Measurements from ENCODE around the gene USP46. TPM values are rescaled to one million over a fixed set of nuclear protein-coding genes. Genes with fewer than 3 reads are reported as not detected.
A peak's percentile ranks its signal among the peaks of the same experiment; 100 is the strongest.

The USP46 gene
- total RNA-seq, 4 donors from 2014 or later = 7.4 to 19.8 (median 9.4) TPM

- no peak overlapping the region for H3K4me3 ChIP-seq
- TF ChIP-seq CTCF (IDR thresholded peaks at IDR 0.05) (no peak), POLR2A (IDR thresholded peaks at IDR 0.05) (no peak)
- H3K27ac ChIP-seq = peak overlapping the region in 1 of 4 donors; percentile 18
- H3K9me3 ChIP-seq = no peaks in the 10 kb centered on the region
- DNase-seq = no peak
- H3K27me3 ChIP-seq = no peaks in the 10 kb centered on the region
- H3K36me3 ChIP-seq = no peaks in the 10 kb centered on the region
- H3K4me1 ChIP-seq = no peaks in the 10 kb centered on the region
Measured at GRCh38 chr4:52588771-52589591, 70.1 kb downstream of the USP46 start.

- no peak for TF ChIP-seq POLR2A (IDR thresholded peaks at IDR 0.05)
- TF ChIP-seq CTCF (IDR thresholded peaks at IDR 0.05) = peak in 3 of 6 experiments; percentile 10 to 35 (median 14)
- Histone ChIP-seq H3K36me3 (no peaks in the 10 kb centered on the region), H3K9me3 (no peaks in the 10 kb centered on the region), H3K27me3 (no peaks in the 10 kb centered on the region), H3K4me1 (no peaks in the 10 kb centered on the region), H3K4me3 (no peak overlapping the region), H3K27ac (no peak overlapping the region)
- no peak for DNase-seq
Measured at GRCh38 chr4:52588097-52588496, 71.0 kb downstream of the USP46 start.

DNA sequence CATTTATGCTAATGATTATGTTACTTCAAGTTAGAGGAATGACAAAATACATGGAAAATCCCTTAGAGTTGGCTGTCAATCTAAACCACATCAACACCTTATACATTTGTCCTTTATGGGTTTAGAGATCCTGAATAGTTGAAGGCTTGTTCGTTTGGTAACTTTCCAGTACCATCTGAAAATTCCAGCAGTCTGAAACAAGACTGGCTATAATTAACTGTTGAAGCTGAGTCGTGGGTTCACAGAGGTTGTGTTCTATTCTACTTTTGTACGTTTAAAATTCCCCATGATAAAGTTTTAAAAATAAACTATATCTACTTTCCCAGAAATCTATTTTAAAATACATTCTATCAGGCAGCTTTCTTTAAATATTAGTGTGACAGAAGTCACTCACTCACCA is 73.0 kb downstream of the USP46 start:
- Histone ChIP-seq H3K4me1 (no peaks in the 10 kb centered on the region), H3K27ac (no peak overlapping the region), H3K27me3 (no peaks in the 10 kb centered on the region), H3K36me3 (no peaks in the 10 kb centered on the region), H3K9me3 (no peaks in the 10 kb centered on the region), H3K4me3 (no peak overlapping the region)
- TF ChIP-seq CTCF (IDR thresholded peaks at IDR 0.05) = no peak
- TF ChIP-seq POLR2A (IDR thresholded peaks at IDR 0.05) = no peak
- no peak for DNase-seq

GRCh38 chr4:52585379-52585778 is 73.7 kb downstream of the USP46 start:
- Histone ChIP-seq H3K36me3 (no peaks in the 10 kb centered on the region), H3K4me1 (no peaks in the 10 kb centered on the region), H3K4me3 (no peak overlapping the region), H3K27me3 (no peaks in the 10 kb centered on the region), H3K9me3 (no peaks in the 10 kb centered on the region), H3K27ac (no peak overlapping the region)
- DNase-seq = no peak
- TF ChIP-seq CTCF (IDR thresholded peaks at IDR 0.05) (no peak), POLR2A (IDR thresholded peaks at IDR 0.05) (no peak)

DNA sequence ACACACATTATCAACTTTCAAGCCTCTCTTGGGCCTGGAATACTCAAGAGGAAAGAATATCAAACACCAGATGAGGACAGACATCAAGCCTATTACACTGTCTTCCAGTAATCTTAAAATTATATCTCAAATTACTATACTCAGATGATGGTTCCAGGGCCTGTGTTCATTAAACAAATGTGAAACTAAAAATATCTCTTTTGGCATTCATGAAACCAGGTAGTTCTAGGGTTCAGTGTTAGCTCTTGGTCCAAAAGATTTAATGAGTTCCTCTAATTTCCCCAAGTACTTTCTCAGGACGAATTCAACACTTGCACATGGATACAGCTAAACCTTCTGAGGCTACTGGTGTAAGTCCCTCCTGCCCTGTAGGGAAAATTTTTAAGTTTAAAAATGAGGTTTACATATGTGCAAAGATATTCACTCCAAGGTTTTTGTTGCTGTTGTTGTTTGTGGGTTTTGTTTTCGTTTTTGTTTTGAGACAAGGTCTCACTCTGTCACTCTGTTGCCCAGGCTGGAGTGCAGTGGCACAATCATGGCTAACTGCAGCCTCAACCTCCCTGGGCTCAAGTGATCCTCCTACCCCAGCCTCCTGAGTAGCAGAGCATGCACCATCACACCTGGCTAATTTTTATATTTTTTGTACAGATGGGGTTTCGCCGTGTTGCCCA is 79.4 kb downstream of the USP46 start:
- no peak overlapping the region for H3K4me3 ChIP-seq
- DNase-seq = no peak
- H3K4me1 ChIP-seq = no peaks in the 10 kb centered on the region
- no peak for TF ChIP-seq POLR2A (IDR thresholded peaks at IDR 0.05)
- no peak for TF ChIP-seq CTCF (IDR thresholded peaks at IDR 0.05)
- no peaks in the 10 kb centered on the region for H3K27me3 ChIP-seq
- no peaks in the 10 kb centered on the region for H3K9me3 ChIP-seq
- H3K36me3 ChIP-seq = no peaks in the 10 kb centered on the region
- no peak overlapping the region for H3K27ac ChIP-seq

All from Peyer's patch (tissue), 4 donors.